Stomach (tissue), 9 donors: ENCODE data around the gene CCDC86. TPM values are rescaled to one million over a fixed set of nuclear protein-coding genes. Genes with fewer than 3 reads are reported as not detected.

Source experiments
- DNase-seq, 2 donors: peaks; one replicate each; pipeline versions ENCODE4 v3.0.0 to v3.0.0-alpha.2; 2013 to 2019
- H3K27ac ChIP-seq, 5 donors: fragments of 200-600 bp in 4 of 5; sonication (generic) in 4 of 5; one replicate each; pipeline ENCODE4 v1.5.1; 2013 to 2019; ENCODE audit warnings: mild to moderate bottlenecking in 1 of 5, moderate library complexity in 1 of 5
- H3K27me3 ChIP-seq, 3 donors: fragments of 200-600 bp; sonication (generic); one replicate each; pipeline ENCODE4 v1.5.1; 2017 to 2019; ENCODE audit warnings: mixed run types in 1 of 3
- H3K36me3 ChIP-seq, 4 donors: fragments of 200-600 bp; sonication (generic); 1 replicate in 3 of 4; 2 replicates in 1 of 4; pipeline ENCODE4 v1.5.1; 2016 to 2019
- H3K4me1 ChIP-seq, 4 donors: fragments of 200-600 bp; sonication (generic); one replicate each; pipeline ENCODE4 v1.5.1; 2016 to 2019
- H3K4me3 ChIP-seq, 4 donors: fragments of 200-600 bp; sonication (generic) in 3 of 4; one replicate each; pipeline ENCODE4 v1.5.1; 2016 to 2019; ENCODE audit warnings: mild to moderate bottlenecking in 1 of 4
- H3K9me3 ChIP-seq, 4 donors: fragments of 200-600 bp; sonication (generic); one replicate each; pipeline ENCODE4 v1.5.1; 2016 to 2019
- EP300 ChIP-seq: sonication (generic); formaldehyde crosslinking; IDR thresholded peaks from one replicate; pipeline ENCODE4 v1.6.1; 2017; ENCODE audit warnings: antibody characterized with exemption
- POLR2A ChIP-seq, 4 donors: fragments of 450-650 bp; IDR thresholded peaks; one replicate each; pipeline ENCODE4 v1.6.1; 2016; ENCODE audit warnings: antibody characterized with exemption in 4 of 4, control low read depth in 2 of 4, mild to moderate bottlenecking in 1 of 4, moderate library complexity in 1 of 4
- POLR2AphosphoS5 ChIP-seq, 3 donors: sonication (generic); formaldehyde crosslinking; IDR thresholded peaks; one replicate each; pipeline ENCODE4 v1.6.1; 2016; ENCODE audit warnings: antibody characterized with exemption in 3 of 3
- WGBS, 5 donors: extraction: QIAGEN DNeasy Blood & Tissue Kit in 3 of 5; methylation state at CpG; one replicate each; pipeline versions ENCODE4 v1.1.5 to v1.1.7; 2013 to 2018; 5-methylcytosine and 5-hydroxymethylcytosine counted together
- intact Hi-C: fragments of 100-400 bp; cut with DNase I; formaldehyde crosslinking; loops from one replicate; pipeline ENCODE4 v1.15.1; 2023; ENCODE audit warnings: low total_unique reads
- polyA plus RNA-seq, 3 donors: library from polyadenylated mRNA; stranded (reverse); fragments of 200-250 nt; gene quantifications; one replicate each; pipeline ENCODE4 v1.2.3, GENCODE V29; 2013
- total RNA-seq, 5 donors: library from RNA; depleted of rRNA; stranded (reverse); fragments of >200 nt; gene quantifications; one replicate each; pipeline versions ENCODE4 v1.1.0 to v1.2.3, GENCODE V29; 2014 to 2016
- TF ChIP-seq, protein P1 (sequence below), 7 experiments: fragments of 450-650 bp in 4 of 7; fragments of 200-600 bp in 3 of 7; sonication (generic) in 3 of 7; IDR thresholded peaks; one replicate each; pipeline ENCODE4 v1.5.1; 2016 to 2019; ENCODE audit warnings: antibody characterized with exemption in 7 of 7, control low read depth in 2 of 7, mild to moderate bottlenecking in 1 of 7
- donor health status: healthy with polysubstance abuse.
- donor health status: Bipolar disorder and iron deficiency.
- donor health status: healthy.

The CCDC86 gene
- total and polyA plus RNA-seq, 8 donors: 7.0 to 37.9 (median 16.2) TPM

DNA sequence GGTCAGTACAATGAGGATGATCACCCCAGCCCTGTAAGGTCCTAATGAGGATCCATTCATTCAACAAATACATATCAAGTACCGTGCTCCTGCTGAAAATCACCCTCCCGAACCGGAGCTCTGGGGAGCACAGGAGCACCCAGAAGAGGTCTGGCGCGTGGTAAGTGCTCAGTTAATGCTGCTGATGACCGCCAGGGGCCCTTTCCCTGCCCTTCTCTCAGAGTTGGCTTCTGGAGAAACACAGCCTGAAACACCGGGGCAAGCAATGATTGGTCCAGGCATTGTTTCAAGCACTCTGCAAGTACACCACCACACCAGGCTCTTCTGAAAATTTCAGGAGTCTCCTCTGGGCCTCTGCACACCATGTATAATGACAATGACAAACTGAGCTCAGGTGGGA lies 3.8 kb upstream of the CCDC86 start:
- no peaks in the 10 kb centered on the region for H3K27me3 ChIP-seq

DNA sequence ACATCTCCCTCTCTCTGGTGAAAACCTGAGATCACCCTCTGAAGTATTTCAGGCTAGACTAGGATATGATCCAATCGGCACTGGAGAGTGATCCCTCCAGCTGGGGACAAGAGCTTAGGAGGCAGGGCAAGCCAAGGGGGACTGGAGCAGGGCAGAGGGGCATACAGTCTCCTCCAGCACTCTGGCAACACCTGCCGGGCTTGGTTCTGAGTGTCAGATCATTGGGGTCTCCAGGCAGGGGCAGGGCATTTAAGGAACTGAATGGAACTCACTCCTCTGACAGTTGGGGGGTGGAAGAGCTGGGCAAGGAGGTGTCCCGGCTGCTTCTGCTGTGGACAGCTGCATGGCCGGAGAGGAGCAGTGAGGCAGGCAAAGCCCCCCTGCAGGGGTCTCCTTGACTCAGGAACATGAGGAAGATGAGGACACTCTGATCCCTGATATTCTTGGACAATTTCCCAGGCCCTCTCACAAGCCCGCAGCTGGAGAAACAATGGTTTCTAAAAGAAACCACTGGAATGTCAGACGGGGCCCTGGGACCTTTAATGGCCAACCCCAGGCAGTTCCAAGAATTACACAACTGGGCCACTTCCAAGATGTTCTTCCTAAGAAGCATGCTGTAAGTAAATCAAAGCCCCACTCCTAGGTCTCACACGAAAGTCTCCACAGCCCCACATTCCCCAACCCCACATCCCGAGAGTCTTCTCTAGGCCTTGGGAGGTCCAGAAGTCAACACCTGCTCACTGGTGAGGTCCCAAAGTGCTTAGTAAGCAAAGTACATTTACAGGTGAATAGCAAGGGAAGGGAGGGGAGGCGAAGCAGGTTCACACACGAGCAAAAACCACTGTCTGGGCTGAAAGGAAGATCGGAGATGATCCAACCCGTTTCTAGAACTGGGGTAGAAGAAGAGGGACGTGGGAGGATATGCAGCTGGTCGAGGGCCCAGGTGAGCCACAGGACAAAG lies 1.2 kb upstream of the CCDC86 start:
- intact Hi-C loops: no loop called here
- peak overlapping the region in 2 of 4 donors; percentile 90 to 99 for H3K4me3 ChIP-seq
- peak overlapping the region; percentile 40 to 89 (median 84) for H3K27ac ChIP-seq
- no peaks in the 10 kb centered on the region for H3K27me3 ChIP-seq
- H3K36me3 ChIP-seq: peaks cover 0 to 6% (median 0%) of the 10 kb centered on the region in 4 donors
- H3K9me3 ChIP-seq: no peaks in the 10 kb centered on the region
- TF ChIP-seq POLR2AphosphoS5 (IDR thresholded peaks at IDR 0.05): no peak
- peak in 1 of 2 donors; percentile 76 for DNase-seq
- H3K4me1 ChIP-seq: peaks cover 33 to 52% (median 49%) of the 10 kb centered on the region in 4 donors
- WGBS, 5 donors: 71 to 83% (median 76%) methylated on average over 13 to 14 of the region's 14 CpGs

More for the DNA sequence above, 3.8 kb upstream of the CCDC86 start:
- WGBS, 5 donors: 68 to 83% (median 80%) methylated on average over 1 to 7 of the region's 7 CpGs; no CpG with 5 or more reads in 1 of the 5 donors
- Histone ChIP-seq H3K4me3 (no peak overlapping the region), H3K27ac (no peak overlapping the region), H3K9me3 (no peaks in the 10 kb centered on the region), H3K4me1 (peaks cover 15 to 26% (median 23%) of the 10 kb centered on the region in 4 donors), H3K36me3 (no peaks in the 10 kb centered on the region)
- TF ChIP-seq POLR2AphosphoS5 (IDR thresholded peaks at IDR 0.05) (no peak), POLR2A (IDR thresholded peaks at IDR 0.05) (no peak), EP300 (no peak)
- TF ChIP-seq, protein P1, sequence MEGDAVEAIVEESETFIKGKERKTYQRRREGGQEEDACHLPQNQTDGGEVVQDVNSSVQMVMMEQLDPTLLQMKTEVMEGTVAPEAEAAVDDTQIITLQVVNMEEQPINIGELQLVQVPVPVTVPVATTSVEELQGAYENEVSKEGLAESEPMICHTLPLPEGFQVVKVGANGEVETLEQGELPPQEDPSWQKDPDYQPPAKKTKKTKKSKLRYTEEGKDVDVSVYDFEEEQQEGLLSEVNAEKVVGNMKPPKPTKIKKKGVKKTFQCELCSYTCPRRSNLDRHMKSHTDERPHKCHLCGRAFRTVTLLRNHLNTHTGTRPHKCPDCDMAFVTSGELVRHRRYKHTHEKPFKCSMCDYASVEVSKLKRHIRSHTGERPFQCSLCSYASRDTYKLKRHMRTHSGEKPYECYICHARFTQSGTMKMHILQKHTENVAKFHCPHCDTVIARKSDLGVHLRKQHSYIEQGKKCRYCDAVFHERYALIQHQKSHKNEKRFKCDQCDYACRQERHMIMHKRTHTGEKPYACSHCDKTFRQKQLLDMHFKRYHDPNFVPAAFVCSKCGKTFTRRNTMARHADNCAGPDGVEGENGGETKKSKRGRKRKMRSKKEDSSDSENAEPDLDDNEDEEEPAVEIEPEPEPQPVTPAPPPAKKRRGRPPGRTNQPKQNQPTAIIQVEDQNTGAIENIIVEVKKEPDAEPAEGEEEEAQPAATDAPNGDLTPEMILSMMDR (IDR thresholded peaks at IDR 0.05): no peak
- intact Hi-C loops: no loop called here
- no peak for DNase-seq

DNA sequence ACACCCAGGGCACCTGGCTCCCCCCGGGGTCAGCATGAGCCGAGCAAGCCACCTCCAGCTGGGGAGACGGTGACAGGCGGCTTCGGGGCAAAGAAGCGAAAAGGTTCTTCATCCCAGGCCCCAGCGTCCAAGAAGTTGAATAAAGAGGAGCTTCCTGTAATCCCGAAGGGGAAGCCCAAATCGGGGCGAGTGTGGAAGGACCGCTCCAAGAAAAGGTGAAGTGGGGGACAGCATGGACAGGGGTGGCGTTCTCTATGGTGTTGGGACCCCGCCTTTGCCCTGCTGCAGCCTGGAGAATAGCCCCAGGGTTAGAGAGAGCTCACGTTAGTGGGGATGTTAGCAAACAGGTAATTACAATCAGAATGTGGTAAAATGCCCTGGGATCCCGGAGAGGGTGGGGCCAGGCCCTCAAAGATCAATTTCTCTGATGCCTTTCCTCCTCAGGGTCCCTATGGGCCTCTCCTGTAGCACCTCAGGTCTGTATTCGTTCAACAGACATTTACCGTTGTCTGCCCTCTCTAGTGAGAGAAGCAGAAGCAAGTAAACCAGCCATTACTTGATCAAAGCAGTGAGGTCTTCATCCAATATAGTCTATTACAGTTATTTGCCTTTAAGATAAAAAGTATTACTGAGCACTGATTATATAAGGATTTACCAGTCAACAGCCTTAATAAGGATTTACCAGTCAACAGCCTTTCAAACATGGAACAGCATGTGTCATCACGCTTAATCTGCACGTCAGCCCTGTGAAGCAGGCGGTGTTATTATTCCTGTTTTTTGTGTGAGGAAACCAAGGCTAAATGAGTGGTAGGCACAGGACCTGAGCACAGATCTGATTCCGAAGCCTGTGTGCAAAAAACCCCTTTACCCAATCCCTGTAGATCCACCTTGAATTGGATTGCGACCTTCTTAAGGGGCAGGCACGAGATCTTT lies 1.0 kb downstream of the CCDC86 start:
- no peak for DNase-seq
- intact Hi-C loops: no loop called here
- Histone ChIP-seq H3K4me3 (peak overlapping the region; percentile 90 to 99 (median 92)), H3K36me3 (peaks cover 0 to 23% (median 6%) of the 10 kb centered on the region in 4 donors), H3K27ac (peak overlapping the region; percentile 70 to 89 (median 84)), H3K4me1 (peaks cover 33 to 52% (median 51%) of the 10 kb centered on the region in 4 donors), H3K9me3 (no peaks in the 10 kb centered on the region), H3K27me3 (no peaks in the 10 kb centered on the region)
- TF ChIP-seq POLR2AphosphoS5 (IDR thresholded peaks at IDR 0.05) (no peak), EP300 (no peak), POLR2A (IDR thresholded peaks at IDR 0.05) (no peak)
- TF ChIP-seq, protein P1 (IDR thresholded peaks at IDR 0.05): no peak
- WGBS, 5 donors: 9 to 13% (median 12%) methylated on average over 22 to 23 of the region's 23 CpGs

DNA sequence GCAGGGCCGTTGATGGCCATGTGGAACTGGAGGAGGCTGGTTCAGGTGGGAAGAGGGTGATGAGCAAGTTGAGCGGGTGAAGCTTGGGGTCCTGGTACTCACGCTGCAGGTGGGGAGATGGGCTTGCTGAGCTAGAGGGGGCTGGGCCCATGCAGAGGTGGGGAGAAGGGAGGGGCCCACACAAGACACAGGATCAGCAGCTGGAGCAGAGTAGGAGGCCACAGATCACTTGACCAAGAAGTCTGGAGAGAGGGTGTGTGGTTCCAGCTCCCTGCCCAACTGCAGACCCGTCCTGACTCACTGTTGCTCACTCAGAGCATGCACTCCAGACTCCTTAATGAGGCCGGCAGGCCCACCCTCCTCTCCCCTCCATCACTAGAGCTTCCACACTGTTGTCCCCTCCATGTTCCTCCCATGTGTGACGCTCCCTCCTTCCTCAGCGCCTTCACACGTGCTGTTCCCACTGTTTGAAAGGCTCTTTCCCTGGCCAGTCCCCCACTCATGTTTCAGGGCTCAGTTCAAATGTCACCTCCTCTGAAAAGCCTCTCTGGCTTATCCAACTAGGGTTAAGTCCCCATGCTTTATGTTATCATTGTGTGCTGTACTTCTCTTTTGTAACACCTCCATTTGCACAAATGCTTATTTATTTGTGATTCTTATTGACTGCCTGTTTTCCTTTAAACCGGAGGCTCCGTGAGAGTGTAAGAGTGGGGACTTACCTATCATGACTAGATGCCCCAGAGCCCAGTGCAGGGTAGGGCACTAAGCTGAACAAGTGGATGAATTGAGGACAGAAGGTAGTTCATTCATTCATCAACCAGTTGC lies 2.3 kb downstream of the CCDC86 start:
- intact Hi-C loops: no loop called here
- H3K4me3 ChIP-seq: peak overlapping the region; percentile 90 to 99 (median 92)

More for the DNA sequence above, 2.3 kb downstream of the CCDC86 start:
- Histone ChIP-seq H3K4me1 (peaks cover 33 to 52% (median 51%) of the 10 kb centered on the region in 4 donors), H3K9me3 (no peaks in the 10 kb centered on the region), H3K36me3 (peaks cover 8 to 36% (median 19%) of the 10 kb centered on the region in 4 donors), H3K27ac (peak overlapping the region in 3 of 5 donors; percentile 22 to 89 (median 84)), H3K27me3 (no peaks in the 10 kb centered on the region)
- WGBS, 5 donors: 36 to 57% (median 43%) methylated on average over 9 to 10 of the region's 10 CpGs
- no peak for DNase-seq
- no peak for TF ChIP-seq POLR2A (IDR thresholded peaks at IDR 0.05)
- TF ChIP-seq, protein P1 (IDR thresholded peaks at IDR 0.05): no peak
